ENCODE data around the gene SLC9A3.

- TF ChIP-seq, protein P1, sequence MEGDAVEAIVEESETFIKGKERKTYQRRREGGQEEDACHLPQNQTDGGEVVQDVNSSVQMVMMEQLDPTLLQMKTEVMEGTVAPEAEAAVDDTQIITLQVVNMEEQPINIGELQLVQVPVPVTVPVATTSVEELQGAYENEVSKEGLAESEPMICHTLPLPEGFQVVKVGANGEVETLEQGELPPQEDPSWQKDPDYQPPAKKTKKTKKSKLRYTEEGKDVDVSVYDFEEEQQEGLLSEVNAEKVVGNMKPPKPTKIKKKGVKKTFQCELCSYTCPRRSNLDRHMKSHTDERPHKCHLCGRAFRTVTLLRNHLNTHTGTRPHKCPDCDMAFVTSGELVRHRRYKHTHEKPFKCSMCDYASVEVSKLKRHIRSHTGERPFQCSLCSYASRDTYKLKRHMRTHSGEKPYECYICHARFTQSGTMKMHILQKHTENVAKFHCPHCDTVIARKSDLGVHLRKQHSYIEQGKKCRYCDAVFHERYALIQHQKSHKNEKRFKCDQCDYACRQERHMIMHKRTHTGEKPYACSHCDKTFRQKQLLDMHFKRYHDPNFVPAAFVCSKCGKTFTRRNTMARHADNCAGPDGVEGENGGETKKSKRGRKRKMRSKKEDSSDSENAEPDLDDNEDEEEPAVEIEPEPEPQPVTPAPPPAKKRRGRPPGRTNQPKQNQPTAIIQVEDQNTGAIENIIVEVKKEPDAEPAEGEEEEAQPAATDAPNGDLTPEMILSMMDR (IDR thresholded peaks at IDR 0.05): no peak
- TF ChIP-seq POLR2A (IDR thresholded peaks at IDR 0.05): no peak
These were observed 48.3 kb upstream of the SLC9A3 start for GRCh38 chr5:572398-573019.

All from uterus (tissue), 2 donors.